Epithelial cell of esophagus (primary cell): ENCODE results near the gene SLC7A8.

Experiments used
- DNase-seq: peaks from one replicate; pipeline ENCODE4 v3.0.0; 2010; ENCODE audit warnings: low read depth
- H3K4me3 ChIP-seq: 2 replicates; pipeline ENCODE4 v1.5.1; 2011; ENCODE audit warnings: mild to moderate bottlenecking, low read length, control low read depth
- CTCF ChIP-seq: IDR thresholded peaks from 2 replicates; pipeline ENCODE4 v1.5.1; 2011; ENCODE audit warnings: low read depth, mild to moderate bottlenecking, low read length, control low read depth, inconsistent platforms; ENCODE audit not compliant: insufficient read depth; ENCODE audit errors: missing control alignments

The SLC7A8 gene

GRCh38 chr14:23117371-23118020, 66.0 kb downstream of the SLC7A8 start:
- DNase-seq = no peak
- no peak overlapping the region for H3K4me3 ChIP-seq
- no peak for TF ChIP-seq CTCF

DNA sequence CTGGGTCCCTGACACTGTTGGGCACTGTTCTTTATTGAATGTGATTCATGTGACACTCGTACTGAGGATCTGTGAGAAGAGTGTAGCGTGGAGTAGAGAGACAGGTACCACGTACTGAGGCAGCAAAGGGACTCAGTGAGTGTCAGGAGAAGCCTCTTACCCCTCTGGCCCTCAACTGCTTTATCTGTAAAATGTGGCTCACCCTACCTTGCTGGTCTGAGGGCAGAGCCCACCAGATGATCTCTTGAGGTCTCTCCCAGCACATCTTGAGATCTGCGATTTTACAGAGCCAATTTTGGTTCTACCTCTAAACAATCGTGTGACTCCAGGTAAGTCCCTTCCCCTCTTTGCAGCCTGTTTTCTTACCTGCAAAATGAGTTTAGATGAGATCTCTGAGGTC, 67.5 kb downstream of the SLC7A8 start:
- no peak overlapping the region for H3K4me3 ChIP-seq
- TF ChIP-seq CTCF = no peak
- no peak for DNase-seq

- no peak for TF ChIP-seq CTCF
- H3K4me3 ChIP-seq = no peak overlapping the region
- DNase-seq = peak; percentile 94
Observed at GRCh38 chr14:23115039-23115731, 68.3 kb downstream of the SLC7A8 start.

GRCh38 chr14:23114669-23115038, 68.8 kb downstream of the SLC7A8 start:
- no peak overlapping the region for H3K4me3 ChIP-seq
- TF ChIP-seq CTCF = no peak
- no peak for DNase-seq

DNA sequence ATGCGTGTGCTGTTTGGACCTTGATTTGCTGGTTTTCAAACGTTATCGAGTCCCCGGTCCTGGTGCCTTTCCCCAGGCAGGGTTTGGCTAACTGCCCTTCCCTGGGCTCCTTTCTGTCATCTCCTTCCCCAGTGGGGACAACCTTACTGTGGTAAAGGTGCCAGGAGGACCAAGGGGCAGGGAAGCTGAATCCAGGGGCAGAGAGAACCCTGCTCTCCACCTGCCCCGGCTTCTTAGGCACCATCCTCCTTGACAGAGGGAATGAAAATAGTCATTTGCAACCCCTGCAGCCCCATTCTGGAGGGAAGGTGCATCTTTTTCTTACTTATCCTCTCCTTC, 69.4 kb downstream of the SLC7A8 start:
- no peak for DNase-seq
- no peak for TF ChIP-seq CTCF
- no peak overlapping the region for H3K4me3 ChIP-seq

DNA sequence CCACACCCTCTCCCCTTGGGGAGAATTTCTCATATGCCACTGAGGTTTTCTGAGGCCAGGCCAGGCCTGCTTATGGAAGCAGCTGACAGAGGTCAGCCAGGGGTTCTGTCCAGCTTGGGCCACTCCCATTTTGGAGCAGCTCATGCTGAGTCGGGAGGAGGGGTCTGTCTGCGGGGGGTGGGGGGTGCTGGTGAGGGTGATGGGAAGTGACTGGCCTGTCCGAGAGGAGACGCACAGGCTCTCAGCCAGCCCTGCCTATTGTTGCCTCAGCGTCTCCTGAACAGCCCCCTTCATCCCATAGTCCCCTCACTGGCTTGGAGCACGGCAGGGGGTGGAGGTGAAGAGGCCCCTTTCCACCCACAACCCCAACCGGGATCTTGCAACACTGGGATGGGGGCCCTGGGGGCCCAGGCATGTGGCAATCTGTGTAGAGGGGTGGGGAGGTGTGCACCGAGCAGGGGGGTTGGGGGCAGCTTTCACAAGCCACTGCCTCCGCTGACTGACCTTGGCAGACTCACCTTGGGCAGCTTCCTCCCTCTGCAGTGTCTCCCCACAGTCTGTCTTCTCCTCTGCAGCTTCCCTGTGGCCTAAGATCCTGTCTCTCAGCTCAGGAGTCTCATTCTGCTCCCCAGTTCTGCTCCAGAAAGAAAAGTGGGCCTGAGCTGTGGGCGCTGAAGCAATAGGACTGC, 69.9 kb downstream of the SLC7A8 start:
- TF ChIP-seq CTCF = no peak
- DNase-seq = no peak
- no peak overlapping the region for H3K4me3 ChIP-seq
